NCI-H146 (cell line): ENCODE data around the gene TCEA2.
"Not testable (repeated sequence)": the region's sequence is repeated elsewhere in the genome, so short reads cannot be mapped to it uniquely, and the experiment has no call there.

Experiments
- DNase-seq: peaks from one replicate; lab custom pipeline; 2025; lab: John Stamatoyannopoulos, UW

TCEA2 gene

GRCh38 chr20:64077876-64078551, 15.0 kb downstream of the TCEA2 start:
- no peak for DNase-seq

GRCh38 chr20:64078934-64079272, 15.9 kb downstream of the TCEA2 start:
- DNase-seq = no peak

- peak; percentile 73 for DNase-seq
Observed at GRCh38 chr20:64079273-64080012, 16.4 kb downstream of the TCEA2 start, which contains the start of gene RGS19. RGS19 (minus strand) TSS chr20:64079518; CDS start chr20:64076886, 2,632 bp downstream.

GRCh38 chr20:64080013-64080812, 17.2 kb downstream of the TCEA2 start, which contains the start of gene OPRL1:
OPRL1 (plus strand) TSS chr20:64080082; CDS start chr20:64092721, 12,639 bp downstream.
- no peak for DNase-seq

- no peak for DNase-seq
Observed at GRCh38 chr20:64080813-64081623, 18.0 kb downstream of the TCEA2 start.

GRCh38 chr20:64081624-64081964, 18.6 kb downstream of the TCEA2 start:
- DNase-seq = no peak

GRCh38 chr20:64082126-64082731, 19.2 kb downstream of the TCEA2 start:
- DNase-seq = no peak

- peak; percentile 30 for DNase-seq
Observed at GRCh38 chr20:64082820-64083377, 19.9 kb downstream of the TCEA2 start.

- DNase-seq = peak; percentile 89
Observed at GRCh38 chr20:64083378-64083803, 20.4 kb downstream of the TCEA2 start.

GRCh38 chr20:64083804-64084684, 21.0 kb downstream of the TCEA2 start, which contains the start of gene LKAAEAR1:
LKAAEAR1 (minus strand) TSS chr20:64084398; CDS start chr20:64084219, 179 bp downstream.
- peak; percentile 51 for DNase-seq

GRCh38 chr20:64084685-64085152, 21.7 kb downstream of the TCEA2 start:
- peak; percentile 63 for DNase-seq

- no peak for DNase-seq
Observed at GRCh38 chr20:64086801-64087200, 23.8 kb downstream of the TCEA2 start.

- DNase-seq = not testable (repeated sequence)
Observed at GRCh38 chr20:64087226-64087825, 24.3 kb downstream of the TCEA2 start.

- DNase-seq = not testable (repeated sequence)
Observed at GRCh38 chr20:64088586-64088985, 25.6 kb downstream of the TCEA2 start.

GRCh38 chr20:64090165-64090564, 27.2 kb downstream of the TCEA2 start:
- peak; percentile 27 for DNase-seq

- no peak for DNase-seq
Observed at GRCh38 chr20:64091340-64091739, 28.3 kb downstream of the TCEA2 start.

- peak; percentile 58 for DNase-seq
Observed at GRCh38 chr20:64091770-64092169, 28.8 kb downstream of the TCEA2 start.

- DNase-seq = peak; percentile 21
Observed at GRCh38 chr20:64092258-64093012, 29.4 kb downstream of the TCEA2 start.
